Hematopoietic multipotent progenitor cell treated with erythropoietin and hydrocortisone succinate and interleukin-3 and kit ligand, for 17 days (in vitro differentiated cells): ENCODE measurements around the gene ZFP64.

Experiments
- DNase-seq: peaks from one replicate; pipeline ENCODE4 v3.0.0-alpha.2; 2015; ENCODE audit warnings: low spot score

The ZFP64 gene

GRCh38 chr20:52104546-52105441 is 86.8 kb downstream of the ZFP64 start:
- DNase-seq: no peak

DNA sequence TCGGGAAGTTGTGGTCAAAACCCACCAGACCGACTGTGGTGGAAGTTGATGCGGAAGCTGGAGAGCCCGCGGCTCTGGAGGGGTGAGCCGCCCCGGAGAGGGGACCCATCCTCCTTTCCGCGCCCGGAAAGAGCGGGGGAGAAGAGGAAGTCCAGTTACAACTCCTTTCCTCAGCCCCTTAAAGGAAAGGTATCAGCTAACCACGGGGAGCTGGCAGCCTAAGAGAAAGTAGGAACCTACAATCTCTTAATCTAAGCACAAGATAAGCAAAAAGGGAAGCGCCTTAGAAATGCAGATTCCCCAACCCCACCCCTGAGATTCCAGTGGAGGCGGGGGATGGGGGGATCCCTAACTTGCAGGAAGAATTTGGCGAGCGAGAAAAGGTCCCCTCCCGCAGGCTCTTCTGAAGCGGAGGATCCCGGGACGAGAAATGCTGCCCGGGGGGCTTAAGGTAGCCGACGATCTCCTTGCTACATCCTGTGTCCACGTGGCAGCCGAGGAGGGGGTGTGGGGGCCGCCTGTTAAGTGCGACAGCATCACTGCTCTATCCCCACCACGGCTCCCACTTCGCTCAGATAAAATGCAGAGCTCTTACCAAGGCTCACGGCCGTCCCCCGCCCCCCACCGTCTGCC is 87.5 kb downstream of the ZFP64 start:
- no peak for DNase-seq

DNA sequence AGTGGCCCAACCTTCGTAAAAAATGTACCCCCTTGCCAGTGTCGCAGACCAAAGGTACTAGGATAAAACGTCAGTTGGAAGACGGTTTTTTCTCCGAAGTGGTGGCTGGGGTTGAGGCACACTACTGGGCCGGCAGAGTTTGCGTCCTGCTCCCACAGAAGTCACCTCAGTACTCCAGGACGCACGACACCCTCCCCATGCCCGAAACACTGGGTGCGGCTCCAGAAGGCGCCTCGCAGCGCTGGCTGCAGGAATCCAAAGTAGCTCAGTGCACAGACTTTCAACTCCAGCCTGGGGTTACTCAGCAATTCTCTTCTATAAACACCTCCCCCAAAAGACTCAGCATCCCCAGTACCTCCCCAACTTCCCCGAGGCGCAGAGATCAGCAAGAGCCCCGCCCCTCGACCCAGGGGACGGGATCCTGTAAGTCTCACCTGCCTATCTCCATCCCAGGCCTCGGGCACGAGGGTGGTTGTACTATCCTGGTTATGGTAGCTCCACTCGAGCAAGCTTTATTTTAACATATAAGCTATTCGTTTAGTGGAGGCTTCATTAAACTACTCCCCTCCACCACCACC is 88.2 kb downstream of the ZFP64 start:
- no peak for DNase-seq

DNA sequence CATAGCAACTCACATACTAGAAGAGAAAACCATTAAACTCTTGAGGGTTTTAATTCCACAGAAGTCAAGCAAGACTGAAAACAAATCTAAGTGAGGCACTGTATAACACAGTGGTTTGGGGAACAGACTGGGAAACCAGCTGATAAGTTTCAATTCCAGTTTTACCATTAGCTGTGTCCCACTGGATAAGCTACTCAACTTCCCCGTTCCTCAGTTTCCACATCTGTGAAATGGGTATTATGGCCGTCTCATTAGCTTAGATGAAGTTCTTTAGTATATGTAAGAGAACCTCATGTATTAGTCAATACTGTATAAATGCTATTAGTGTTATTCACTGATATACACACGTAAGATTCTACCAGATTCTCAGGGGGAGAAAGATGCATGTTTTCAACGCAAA is 89.0 kb downstream of the ZFP64 start:
- DNase-seq: no peak

- DNase-seq: no peak
Observed at GRCh38 chr20:52102126-52102525, 89.5 kb downstream of the ZFP64 start.
